Superior temporal gyrus (tissue), 1 donor: ENCODE results near the gene PPP4R2.

Experiments
- DNase-seq: peaks from one replicate; pipeline ENCODE4 v3.0.0-alpha.2; 2016; ENCODE audit errors: extremely low spot score

The PPP4R2 gene

GRCh38 chr3:73114711-73115110 lies 118.1 kb downstream of the PPP4R2 start:
- no peak for DNase-seq

DNA sequence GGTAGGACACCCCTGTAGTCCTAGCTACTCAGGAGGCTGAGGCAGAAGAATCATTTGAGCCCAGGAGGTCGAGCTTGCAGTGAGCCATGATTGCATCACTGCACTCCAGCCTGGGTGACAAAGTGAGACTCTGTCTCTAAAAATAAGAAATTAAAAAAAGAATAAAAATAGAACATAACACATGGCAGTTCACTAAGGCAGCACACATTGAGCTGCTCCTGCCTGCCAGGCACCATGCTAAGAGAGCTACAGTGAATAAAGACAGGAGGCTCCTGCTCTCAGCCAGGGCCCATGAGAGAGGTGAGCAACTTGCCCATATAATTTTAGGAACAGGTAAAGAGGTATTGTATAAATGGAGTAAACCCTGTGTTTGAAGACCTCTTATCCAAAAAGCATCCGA lies 119.2 kb downstream of the PPP4R2 start:
- DNase-seq, result no peak
